ENCODE measurements around the gene C2.
"Not testable (repeated sequence)": the region's sequence is repeated elsewhere in the genome, so short reads cannot be mapped to it uniquely, and the experiment has no call there.

C2 gene

GRCh38 chr6:31928672-31928939 lies 1.1 kb downstream of the C2 start:
- DNase-seq: no peak

GRCh38 chr6:31930962-31931361 lies 3.4 kb downstream of the C2 start:
- no peak for DNase-seq

DNA sequence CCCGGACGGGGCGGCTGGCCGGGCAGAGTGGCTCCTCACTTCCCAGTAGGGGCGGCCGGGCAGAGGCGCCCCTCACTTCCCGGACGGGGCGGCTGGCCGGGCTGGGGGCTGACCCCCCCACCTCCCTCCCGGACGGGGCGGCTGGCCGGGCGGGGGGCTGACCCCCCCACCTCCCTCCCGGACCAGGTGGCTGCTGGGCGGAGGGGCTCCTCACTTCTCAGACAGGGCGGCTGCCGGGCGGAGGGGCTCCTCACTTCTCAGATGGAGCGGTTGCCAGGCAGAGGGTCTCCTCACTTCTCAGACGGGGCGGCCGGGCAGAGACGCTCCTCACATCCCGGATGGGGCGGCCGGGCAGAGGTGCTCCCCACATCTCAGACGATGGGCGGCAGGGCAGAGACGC lies 4.6 kb downstream of the C2 start:
- not testable (repeated sequence) for DNase-seq

DNA sequence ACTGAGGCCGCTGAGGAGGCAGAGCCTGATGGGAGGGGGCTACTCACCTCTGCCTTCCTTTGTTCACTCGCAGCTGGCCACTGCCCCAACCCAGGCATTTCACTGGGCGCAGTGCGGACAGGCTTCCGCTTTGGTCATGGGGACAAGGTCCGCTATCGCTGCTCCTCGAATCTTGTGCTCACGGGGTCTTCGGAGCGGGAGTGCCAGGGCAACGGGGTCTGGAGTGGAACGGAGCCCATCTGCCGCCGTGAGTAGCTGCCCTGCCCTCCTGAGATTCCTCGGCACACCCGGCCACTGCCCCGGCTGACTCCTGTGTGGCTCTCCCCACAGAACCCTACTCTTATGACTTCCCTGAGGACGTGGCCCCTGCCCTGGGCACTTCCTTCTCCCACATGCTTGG lies 6.0 kb downstream of the C2 start:
- DNase-seq: no peak

DNA sequence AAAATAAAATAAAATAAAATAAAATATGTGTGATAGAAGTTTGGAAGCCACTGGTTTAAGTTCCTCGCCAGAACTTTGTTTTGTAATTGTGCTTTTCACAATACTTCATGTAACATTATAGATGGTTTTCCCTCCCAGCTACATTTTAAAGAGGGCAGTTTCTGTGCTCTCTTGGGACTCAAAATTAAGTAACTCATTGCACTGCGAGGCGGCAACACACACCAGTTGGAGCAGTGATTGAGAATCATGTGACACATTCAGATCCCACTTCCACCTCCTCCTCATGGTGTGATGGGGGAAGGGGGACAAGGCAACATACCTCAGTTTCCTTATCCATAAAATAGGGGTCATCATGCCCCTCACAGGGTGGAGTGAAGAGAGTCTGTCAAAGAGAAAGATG lies 7.5 kb downstream of the C2 start:
- DNase-seq: no peak

- DNase-seq: no peak
Observed at GRCh38 chr6:31935823-31936222, 8.3 kb downstream of the C2 start.

- no peak for DNase-seq
Observed at GRCh38 chr6:31940256-31940664, 12.7 kb downstream of the C2 start.

DNA sequence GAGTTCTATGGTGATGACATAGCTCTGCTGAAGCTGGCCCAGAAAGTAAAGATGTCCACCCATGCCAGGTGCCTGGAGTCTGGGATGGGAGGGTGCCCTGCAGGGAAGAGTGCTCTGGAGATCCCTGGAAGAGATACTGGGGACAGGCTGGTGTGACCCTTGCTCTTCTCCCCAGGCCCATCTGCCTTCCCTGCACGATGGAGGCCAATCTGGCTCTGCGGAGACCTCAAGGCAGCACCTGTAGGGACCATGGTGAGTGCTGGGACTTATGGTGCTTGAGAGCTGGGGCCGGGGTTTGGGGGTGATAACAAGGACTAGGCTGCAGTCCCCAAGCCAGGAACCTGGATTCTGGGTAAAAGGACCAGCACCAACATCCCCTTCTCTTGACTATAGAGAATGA lies 16.2 kb downstream of the C2 start:
- no peak for DNase-seq

DNA sequence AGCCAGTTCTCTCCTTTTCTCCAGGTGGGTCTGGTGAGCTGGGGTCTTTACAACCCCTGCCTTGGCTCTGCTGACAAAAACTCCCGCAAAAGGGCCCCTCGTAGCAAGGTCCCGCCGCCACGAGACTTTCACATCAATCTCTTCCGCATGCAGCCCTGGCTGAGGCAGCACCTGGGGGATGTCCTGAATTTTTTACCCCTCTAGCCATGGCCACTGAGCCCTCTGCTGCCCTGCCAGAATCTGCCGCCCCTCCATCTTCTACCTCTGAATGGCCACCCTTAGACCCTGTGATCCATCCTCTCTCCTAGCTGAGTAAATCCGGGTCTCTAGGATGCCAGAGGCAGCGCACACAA lies 17.6 kb downstream of the C2 start:
- no peak for DNase-seq

- DNase-seq: no peak
Observed at GRCh38 chr6:31945507-31946369, 18.2 kb downstream of the C2 start, which contains the start of gene CFB. TSS of gene CFB (plus strand) at chr6:31946095. CDS start at chr6:31946222, 127 bp downstream.

DNA sequence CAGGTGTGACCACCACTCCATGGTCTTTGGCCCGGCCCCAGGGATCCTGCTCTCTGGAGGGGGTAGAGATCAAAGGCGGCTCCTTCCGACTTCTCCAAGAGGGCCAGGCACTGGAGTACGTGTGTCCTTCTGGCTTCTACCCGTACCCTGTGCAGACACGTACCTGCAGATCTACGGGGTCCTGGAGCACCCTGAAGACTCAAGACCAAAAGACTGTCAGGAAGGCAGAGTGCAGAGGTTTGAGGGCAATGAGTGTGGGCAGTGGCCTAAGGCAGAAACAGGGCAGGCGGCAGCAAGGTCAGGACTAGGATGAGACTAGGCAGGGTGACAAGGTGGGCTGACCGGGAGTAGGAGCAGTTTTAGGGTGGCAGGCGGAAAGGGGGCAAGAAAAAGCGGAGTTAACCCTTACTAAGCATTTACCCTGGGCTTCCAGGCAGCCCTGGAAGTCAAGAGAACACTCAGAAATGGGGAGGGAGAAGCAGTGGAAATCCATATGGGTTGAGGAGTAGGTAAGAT lies 18.9 kb downstream of the C2 start:
- DNase-seq: no peak

DNA sequence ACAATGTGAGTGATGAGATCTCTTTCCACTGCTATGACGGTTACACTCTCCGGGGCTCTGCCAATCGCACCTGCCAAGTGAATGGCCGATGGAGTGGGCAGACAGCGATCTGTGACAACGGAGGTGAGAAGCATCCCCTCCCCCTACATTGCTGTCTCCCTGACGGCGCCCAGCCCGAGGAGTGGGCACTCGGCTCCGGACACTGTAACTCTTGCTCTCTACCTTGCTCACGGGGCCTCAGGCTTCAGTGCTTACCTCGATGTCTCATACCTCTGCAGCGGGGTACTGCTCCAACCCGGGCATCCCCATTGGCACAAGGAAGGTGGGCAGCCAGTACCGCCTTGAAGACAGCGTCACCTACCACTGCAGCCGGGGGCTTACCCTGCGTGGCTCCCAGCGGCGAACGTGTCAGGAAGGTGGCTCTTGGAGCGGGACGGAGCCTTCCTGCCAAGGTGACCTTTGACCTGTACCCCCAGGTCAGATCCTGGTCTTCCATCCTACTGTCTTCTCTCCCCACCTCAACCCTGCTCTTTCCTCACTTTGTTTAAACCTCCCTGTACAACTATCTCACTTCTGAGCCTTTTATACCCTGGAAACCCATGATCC lies 19.7 kb downstream of the C2 start:
- no peak for DNase-seq

DNA sequence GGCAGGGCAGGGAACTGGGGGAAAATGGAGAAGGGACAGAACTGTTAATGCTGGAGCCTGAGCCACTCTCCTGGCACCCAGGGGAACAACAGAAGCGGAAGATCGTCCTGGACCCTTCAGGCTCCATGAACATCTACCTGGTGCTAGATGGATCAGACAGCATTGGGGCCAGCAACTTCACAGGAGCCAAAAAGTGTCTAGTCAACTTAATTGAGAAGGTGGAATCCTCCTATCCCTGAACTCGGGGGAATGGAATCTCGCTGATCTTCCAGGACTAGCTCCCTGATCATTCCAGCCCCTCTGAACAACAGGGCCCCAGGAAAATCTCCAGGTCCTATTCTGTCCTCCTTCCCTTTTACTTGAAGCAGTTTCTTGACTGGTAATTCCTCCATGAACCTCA lies 20.3 kb downstream of the C2 start:
- no peak for DNase-seq

GRCh38 chr6:31948306-31948705 lies 20.8 kb downstream of the C2 start:
- DNase-seq: no peak

GRCh38 chr6:31948753-31949413 lies 21.4 kb downstream of the C2 start:
- DNase-seq: no peak

- no peak for DNase-seq
Observed at GRCh38 chr6:31949926-31950548, 22.5 kb downstream of the C2 start.

DNA sequence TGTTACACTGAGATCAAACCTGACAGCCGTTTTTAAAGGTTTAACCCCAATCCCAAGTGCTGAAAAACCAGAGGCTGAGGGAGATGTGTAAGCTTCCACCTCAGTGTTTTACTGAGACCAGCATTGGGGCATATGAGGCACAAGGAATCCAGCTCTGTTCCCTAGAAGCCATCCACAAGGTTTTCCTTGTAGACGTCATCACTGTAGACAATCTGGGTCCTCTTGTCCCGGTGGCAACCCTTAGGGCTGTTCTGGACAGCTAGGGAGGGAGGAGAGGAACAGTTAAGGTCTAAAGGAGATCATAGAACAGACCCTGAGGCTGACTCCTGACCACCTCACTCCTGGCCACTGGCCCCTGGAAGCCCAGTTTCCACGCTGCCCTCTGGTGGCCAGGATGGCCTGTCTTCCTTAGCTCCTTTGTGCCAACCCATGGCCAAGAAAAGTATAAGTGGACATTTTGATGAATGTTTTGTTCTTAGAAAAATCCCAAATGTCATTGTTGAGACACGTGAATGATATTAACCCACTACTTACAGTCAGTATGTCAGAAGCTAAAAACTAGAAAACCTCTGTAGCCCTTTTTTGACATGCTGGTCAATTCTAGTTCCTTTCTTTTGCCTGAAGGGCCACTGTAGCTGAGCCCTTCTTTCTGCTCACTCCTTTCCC lies 24.8 kb downstream of the C2 start:
- DNase-seq: no peak

DNA sequence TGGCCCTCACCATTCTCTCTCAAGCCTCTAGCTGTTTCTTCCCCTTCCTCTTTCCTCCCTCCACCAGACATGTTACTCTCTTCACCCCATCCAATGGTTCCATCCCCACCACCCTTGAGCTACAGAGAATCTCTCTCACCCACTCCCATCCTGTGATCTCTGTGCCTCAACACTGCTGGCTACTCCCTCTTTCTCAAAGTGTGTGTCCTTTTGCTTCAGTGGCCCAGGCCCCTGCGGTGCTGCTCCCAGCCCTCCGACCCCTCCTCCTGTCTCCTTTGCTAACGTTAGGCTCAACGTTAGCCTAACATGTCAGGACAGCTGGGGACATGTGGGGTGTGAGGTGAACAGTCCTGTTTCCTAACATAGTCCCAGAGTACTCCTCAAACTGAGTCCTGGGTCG lies 25.4 kb downstream of the C2 start:
- DNase-seq: no peak

- no peak for DNase-seq
Observed at GRCh38 chr6:31954511-31954910, 27.0 kb downstream of the C2 start.

GRCh38 chr6:31956796-31957195 lies 29.3 kb downstream of the C2 start:
- DNase-seq: no peak

DNA sequence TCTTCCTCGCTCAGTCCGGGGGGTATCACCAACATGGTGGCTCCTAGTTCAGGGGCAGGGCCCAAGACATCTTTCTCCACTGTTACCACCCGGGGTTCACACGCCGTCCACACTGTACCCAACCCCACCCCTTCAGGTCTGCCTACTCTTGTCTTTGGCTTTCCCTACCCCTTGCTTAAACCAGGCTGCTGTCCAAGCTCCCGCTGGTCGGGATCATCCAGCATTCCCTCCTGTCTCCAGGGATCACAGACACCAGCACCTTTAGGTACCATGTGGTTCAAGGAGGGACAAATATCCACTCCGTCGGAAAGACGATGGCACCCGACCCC lies 30.9 kb downstream of the C2 start:
- DNase-seq: no peak

DNA sequence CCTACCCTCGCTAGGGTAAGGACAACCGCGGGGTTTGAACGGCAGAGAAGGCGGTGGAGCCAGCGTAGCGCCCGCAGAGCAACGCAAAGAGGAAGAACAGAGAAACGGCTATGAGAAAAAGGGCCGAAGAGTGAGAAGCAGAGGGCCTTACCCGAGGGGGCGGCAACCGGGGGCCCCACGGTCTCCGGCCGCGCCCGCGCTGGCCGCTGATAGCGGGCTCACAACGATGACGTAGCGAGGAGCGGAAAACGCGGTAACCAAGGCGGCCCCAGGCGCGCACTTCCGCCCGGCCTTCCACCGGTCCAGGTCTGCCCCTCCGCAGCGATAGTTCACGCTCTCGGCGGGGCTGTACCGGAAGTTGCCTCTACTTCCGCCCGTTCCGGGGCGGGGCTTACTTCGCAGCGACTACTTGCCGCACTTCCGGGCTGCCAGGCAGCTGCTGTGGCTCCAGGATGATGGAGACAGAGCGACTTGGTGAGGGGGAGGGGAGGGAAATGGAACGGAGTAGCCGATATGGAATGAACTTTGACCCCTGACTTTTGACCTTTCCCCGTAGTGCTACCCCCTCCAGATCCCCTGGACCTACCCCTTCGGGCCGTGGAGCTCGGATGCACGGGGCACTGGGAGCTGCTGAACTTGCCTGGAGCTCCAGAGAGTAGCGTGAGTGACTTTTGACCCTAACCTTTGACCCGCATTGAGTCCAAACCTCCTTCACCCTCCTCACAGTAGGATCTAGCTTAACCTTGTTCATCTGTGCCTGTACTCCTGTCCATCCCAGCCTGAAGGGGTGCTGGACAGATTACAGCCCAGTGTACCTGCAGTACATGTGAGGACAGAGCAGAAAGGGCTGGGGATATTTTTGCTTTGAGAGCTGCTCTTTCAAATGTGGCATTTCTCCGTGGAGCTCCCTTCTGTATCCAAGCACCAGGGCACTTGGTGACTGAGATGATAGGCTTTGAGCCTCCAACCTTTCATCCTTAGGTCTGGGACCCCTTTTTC lies 31.5 kb downstream of the C2 start, which contains the start of the genes NELFE and SKIC2:
NELFE (minus strand) TSS at position 231 of the 999 bp plus-strand sequence. CDS start 525 bp downstream, outside the sequence.
SKIC2 (plus strand) TSS at position 435 of the 999 bp plus-strand sequence; CDS start at position 453, 18 bp downstream.
- peak; percentile 95 for DNase-seq

All from NCI-H446 treated with DMSO at 0.1 percent for 48 hours (cell line).